ENCODE measurements around the gene RER1.
A peak's percentile ranks its signal among the peaks of the same experiment; 100 is the strongest.

Gene RER1

DNA sequence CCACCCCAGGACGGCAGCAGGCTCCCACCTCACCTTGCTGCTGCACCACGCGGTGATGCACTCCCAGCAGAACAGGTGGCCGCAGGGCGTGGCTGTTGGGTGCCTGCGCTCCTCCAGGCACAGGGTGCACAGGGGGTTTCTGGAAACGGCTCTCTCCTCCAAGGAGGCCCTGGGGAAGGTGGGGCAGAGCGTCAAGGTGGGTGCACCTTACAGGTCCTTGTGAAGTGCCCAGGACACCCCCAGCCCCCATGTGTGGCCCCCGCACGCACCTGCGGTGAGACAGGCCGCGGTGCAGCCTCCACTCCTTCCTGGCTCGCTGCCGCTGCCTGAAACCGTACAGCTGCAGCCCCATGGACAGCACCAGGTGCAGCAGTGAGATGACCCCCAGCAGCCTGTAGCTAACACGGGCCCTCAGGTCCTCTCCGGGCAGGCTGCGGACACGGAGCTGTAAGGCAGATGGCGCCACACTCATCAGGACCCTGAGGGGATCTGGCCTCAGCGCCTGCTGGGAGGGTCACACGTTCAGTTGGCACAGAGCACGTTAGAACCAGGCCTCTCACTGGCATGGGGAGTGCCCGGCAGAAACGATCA lies 14.9 kb downstream of the RER1 start:
- no peak for DNase-seq (ENCODE audit: low read depth, low spot score)
- TF ChIP-seq, protein P1, sequence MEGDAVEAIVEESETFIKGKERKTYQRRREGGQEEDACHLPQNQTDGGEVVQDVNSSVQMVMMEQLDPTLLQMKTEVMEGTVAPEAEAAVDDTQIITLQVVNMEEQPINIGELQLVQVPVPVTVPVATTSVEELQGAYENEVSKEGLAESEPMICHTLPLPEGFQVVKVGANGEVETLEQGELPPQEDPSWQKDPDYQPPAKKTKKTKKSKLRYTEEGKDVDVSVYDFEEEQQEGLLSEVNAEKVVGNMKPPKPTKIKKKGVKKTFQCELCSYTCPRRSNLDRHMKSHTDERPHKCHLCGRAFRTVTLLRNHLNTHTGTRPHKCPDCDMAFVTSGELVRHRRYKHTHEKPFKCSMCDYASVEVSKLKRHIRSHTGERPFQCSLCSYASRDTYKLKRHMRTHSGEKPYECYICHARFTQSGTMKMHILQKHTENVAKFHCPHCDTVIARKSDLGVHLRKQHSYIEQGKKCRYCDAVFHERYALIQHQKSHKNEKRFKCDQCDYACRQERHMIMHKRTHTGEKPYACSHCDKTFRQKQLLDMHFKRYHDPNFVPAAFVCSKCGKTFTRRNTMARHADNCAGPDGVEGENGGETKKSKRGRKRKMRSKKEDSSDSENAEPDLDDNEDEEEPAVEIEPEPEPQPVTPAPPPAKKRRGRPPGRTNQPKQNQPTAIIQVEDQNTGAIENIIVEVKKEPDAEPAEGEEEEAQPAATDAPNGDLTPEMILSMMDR (IDR thresholded peaks at IDR 0.05; ENCODE audit: low read depth, low read length): peak; percentile 16
- in situ Hi-C loops (cut with HindIII; ENCODE audit: low sequenced_read_pairs): no loop called here
- no peak overlapping the region for H3K4me3 ChIP-seq (ENCODE audit: low read depth, low read length)

DNA sequence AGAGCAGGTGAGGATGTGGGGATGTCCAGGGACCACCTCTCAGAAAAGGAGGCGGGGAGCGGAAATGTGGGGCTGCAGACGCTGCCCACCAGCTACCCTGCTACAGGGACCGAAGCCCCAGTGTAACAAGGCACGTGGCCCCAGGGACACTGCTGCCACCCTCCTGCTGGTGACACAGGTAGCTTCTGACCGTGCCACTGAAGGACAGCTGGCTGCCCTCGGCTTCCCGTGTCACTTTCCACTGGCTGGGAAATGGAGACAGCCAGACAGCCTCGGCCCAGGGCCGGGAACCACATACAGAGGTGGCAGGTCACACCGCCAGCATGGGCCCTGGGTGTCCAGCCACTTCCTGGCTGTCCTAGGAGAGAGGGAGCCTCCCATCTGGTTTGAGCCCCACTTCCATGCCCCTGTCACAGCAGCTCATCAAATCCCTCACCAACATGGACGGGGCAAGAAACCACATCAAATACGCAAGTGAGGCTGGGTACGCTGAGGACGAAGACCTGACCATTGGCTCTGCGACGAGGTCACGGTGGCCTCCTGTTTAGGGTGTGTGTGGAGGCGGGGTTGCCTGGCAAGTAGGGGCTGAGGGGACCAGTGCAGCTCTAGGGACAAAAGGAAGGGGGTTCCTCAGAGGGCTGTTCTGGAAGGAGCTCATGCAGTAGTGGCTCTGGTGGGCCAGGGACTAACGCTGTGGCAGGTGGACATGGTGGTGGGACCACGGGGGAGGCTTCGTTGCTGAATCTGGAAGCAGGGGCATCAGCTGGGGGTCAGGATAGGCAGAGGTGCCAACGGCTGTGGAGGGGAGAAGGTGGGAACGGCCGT lies 15.7 kb downstream of the RER1 start:
- in situ Hi-C loops (cut with HindIII; ENCODE audit: low sequenced_read_pairs): no loop called here
- DNase-seq (ENCODE audit: low read depth, low spot score): no peak
- no peak overlapping the region for H3K4me3 ChIP-seq (ENCODE audit: low read depth, low read length)
- TF ChIP-seq, protein P1 (IDR thresholded peaks at IDR 0.05; ENCODE audit: low read depth, low read length): no peak

DNA sequence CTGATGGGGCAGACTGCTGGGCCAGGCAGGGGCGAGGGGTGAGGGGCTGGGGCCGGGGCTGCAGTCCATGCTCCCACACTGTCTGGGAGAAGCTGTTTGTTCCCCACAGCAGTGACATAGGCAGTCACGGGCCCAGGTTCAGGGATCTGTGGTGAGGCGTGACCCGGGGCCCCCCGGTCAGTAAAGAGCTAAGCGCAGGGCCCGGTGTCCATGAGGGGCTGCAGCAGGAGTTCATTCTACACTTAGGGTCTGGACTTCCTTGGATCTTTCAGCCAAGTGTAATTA lies 16.3 kb downstream of the RER1 start:
- DNase-seq (ENCODE audit: low read depth, low spot score): no peak
- TF ChIP-seq, protein P1 (IDR thresholded peaks at IDR 0.05; ENCODE audit: low read depth, low read length): no peak
- H3K4me3 ChIP-seq (ENCODE audit: low read depth, low read length): no peak overlapping the region
- in situ Hi-C loops (cut with HindIII; ENCODE audit: low sequenced_read_pairs): no loop called here

DNA sequence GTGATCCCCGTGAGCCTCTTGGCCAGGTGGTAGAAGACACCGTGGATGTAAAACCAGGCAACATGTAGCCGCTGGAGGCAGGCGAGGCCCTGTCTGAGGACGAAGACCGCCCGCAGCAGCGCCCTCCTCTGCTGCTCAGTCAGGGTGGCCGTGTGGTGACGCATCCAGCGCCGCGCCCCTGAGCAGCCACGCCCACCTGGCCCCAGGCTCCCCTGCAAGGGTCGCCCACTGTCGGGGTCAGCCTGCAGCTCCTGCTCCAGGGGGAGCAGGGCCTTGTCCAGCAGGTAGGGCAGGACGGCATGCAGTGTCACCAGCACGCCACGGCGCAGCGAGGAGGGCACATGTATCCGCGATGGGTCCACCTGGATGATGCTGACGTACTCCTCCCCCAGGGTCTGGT lies 16.8 kb downstream of the RER1 start:
- DNase-seq (ENCODE audit: low read depth, low spot score): no peak
- TF ChIP-seq, protein P1 (IDR thresholded peaks at IDR 0.05; ENCODE audit: low read depth, low read length): no peak
- in situ Hi-C loops (cut with HindIII; ENCODE audit: low sequenced_read_pairs): no loop called here
- no peak overlapping the region for H3K4me3 ChIP-seq (ENCODE audit: low read depth, low read length)

DNA sequence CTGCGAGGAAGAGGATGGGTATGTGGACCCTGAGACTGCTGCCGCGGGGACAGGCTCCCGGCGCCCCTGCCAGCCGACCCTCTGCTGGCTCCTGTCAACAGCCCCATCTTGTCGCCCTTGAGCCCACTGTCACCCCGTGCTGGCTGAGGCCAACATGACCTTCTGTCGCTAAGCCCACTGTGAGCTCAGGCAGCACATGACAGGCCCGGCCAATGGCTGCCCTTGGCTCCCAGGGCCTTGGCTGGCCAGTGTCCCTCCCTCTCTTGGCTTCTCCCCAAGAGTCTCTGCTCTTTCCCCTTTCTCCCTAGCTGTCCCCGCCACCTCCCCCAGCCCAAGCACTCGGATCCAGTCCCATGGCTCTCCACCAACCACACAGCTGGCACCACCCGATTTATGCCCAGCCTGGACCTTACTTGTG lies 17.2 kb downstream of the RER1 start:
- in situ Hi-C loops (cut with HindIII; ENCODE audit: low sequenced_read_pairs): no loop called here
- DNase-seq (ENCODE audit: low read depth, low spot score): no peak
- H3K4me3 ChIP-seq (ENCODE audit: low read depth, low read length): no peak overlapping the region
- TF ChIP-seq, protein P1 (IDR thresholded peaks at IDR 0.05; ENCODE audit: low read depth, low read length): no peak

DNA sequence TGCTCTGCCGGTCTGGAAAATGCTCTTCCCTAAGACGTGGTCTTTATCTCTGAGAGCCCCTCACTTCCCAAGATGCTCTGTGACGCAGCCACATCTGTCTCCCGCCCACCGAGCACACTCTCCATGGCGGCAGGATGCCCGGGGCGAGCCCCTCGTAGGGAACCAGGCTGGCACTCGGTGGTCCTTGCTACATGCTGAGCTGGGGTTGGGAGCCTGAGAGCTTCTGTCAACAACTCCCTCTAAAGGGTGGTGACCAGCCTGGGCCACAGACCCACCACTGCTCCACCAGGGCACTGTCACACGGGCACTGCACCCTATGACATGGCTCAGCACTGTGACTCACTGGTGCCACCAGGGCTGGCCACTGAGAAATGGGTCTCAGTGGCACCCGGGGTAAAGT lies 18.1 kb downstream of the RER1 start:
- TF ChIP-seq, protein P1 (IDR thresholded peaks at IDR 0.05; ENCODE audit: low read depth, low read length): no peak
- no peak overlapping the region for H3K4me3 ChIP-seq (ENCODE audit: low read depth, low read length)
- in situ Hi-C loops (cut with HindIII; ENCODE audit: low sequenced_read_pairs): no loop called here
- no peak for DNase-seq (ENCODE audit: low read depth, low spot score)

Data from astrocyte of the spinal cord (primary cell).